Activated CD4-positive, alpha-beta memory T cell treated with anti-CD3 and anti-CD28 coated beads, Interleukin-2, amount 10 ng/mL, durations not matched to agents 7 days and 5 days (primary cell): ENCODE data around the gene MERTK. TPM values are rescaled to one million over a fixed set of nuclear protein-coding genes. Genes with fewer than 3 reads are reported as not detected.
"Not testable (repeated sequence)": the region's sequence is repeated elsewhere in the genome, so short reads cannot be mapped to it uniquely, and the experiment has no call there.

Source experiments
- CTCF ChIA-PET: fragments of 350-600 bp; sonication (Branson Sonifier 250); formaldehyde crosslinking; loops from one replicate; lab custom pipeline; 2021; ENCODE audit warnings: antibody characterized with exemption, inconsistent platforms; lab: Charles Lee
- POLR2A ChIA-PET: fragments of 350-600 bp; sonication (Branson Sonifier 250); formaldehyde crosslinking; loops from one replicate; lab custom pipeline; 2021; ENCODE audit warnings: antibody characterized with exemption; lab: Charles Lee
- DNase-seq: peaks from one replicate; pipeline ENCODE4 v3.0.0-alpha.2; 2020
- H3K27ac Mint-ChIP-seq: one replicate; pipeline ENCODE4 v1.8.0; 2021; ENCODE audit warnings: mild to moderate bottlenecking, mixed read lengths
- H3K27me3 Mint-ChIP-seq: one replicate; pipeline ENCODE4 v1.8.0; 2021; ENCODE audit warnings: mixed read lengths
- H3K36me3 Mint-ChIP-seq: one replicate; pipeline ENCODE4 v1.8.0; 2021; ENCODE audit warnings: low read depth, mixed read lengths
- H3K4me1 Mint-ChIP-seq: one replicate; pipeline ENCODE4 v1.8.0; 2021; ENCODE audit warnings: mixed read lengths
- H3K4me3 Mint-ChIP-seq: one replicate; pipeline ENCODE4 v1.8.0; 2021; ENCODE audit warnings: mild to moderate bottlenecking, mixed read lengths
- H3K9me3 Mint-ChIP-seq: one replicate; pipeline ENCODE4 v1.8.0; 2021; ENCODE audit warnings: mixed read lengths
- total RNA-seq, 2 experiments: library from RNA; stranded (reverse); gene quantifications; one replicate each; pipeline ENCODE4 v1.2.3, GENCODE V29; 2021

Gene MERTK
- total RNA-seq, 2 experiments from 2014 or later = 0.20 to 0.35 TPM

GRCh38 chr2:111898703-111899514, 502 bp downstream of the MERTK start:
- ChIA-PET CTCF (interaction anchor here (0.7 to 1.3 kb wide), 3 partner anchors 11 to 539 kb away, joined by 3 to 7 read pairs (median 6); no protein-coding TSS in a partner anchor), POLR2A (interaction anchor here (1.1 kb wide), 1 partner anchor 14 kb away, joined by 3 read pairs; no protein-coding TSS in a partner anchor)

GRCh38 chr2:111900859-111901258, 2.5 kb downstream of the MERTK start:
- POLR2A ChIA-PET = no interaction called here
- DNase-seq = no peak
- CTCF ChIA-PET = interaction anchor here (0.8 kb wide), 1 partner anchor 11 kb away, joined by 3 read pairs; no protein-coding TSS in a partner anchor
- Mint-ChIP-seq H3K4me1 (peaks cover 17% of the 10 kb centered on the region), H3K36me3 (no peaks in the 10 kb centered on the region), H3K27me3 (peaks cover 42% of the 10 kb centered on the region), H3K9me3 (no peaks in the 10 kb centered on the region), H3K4me3 (no peak overlapping the region), H3K27ac (no peak overlapping the region)

More at GRCh38 chr2:111898703-111899514, 502 bp downstream of the MERTK start:
- Mint-ChIP-seq H3K36me3 (no peaks in the 10 kb centered on the region), H3K9me3 (no peaks in the 10 kb centered on the region), H3K27me3 (peaks cover 42% of the 10 kb centered on the region), H3K27ac (no peak overlapping the region), H3K4me1 (peaks cover 14% of the 10 kb centered on the region), H3K4me3 (peak overlapping the region; percentile 63)
- DNase-seq = peak; percentile 23

- H3K4me1 Mint-ChIP-seq = peaks cover 22% of the 10 kb centered on the region
- no peak for DNase-seq
- CTCF ChIA-PET = interaction anchor here (0.8 kb wide), 1 partner anchor 11 kb away, joined by 5 read pairs; no protein-coding TSS in a partner anchor
- H3K9me3 Mint-ChIP-seq = no peaks in the 10 kb centered on the region
- peaks cover 33% of the 10 kb centered on the region for H3K27me3 Mint-ChIP-seq
- H3K27ac Mint-ChIP-seq = no peak overlapping the region
- POLR2A ChIA-PET = no interaction called here
- no peaks in the 10 kb centered on the region for H3K36me3 Mint-ChIP-seq
- no peak overlapping the region for H3K4me3 Mint-ChIP-seq
Measured at GRCh38 chr2:111903516-111903915, 5.1 kb downstream of the MERTK start.

- Mint-ChIP-seq H3K36me3 (no peaks in the 10 kb centered on the region), H3K27me3 (peaks cover 31% of the 10 kb centered on the region), H3K4me1 (peaks cover 21% of the 10 kb centered on the region), H3K27ac (no peak overlapping the region), H3K4me3 (no peak overlapping the region), H3K9me3 (no peaks in the 10 kb centered on the region)
- DNase-seq = no peak
- ChIA-PET CTCF (no interaction called here), POLR2A (no interaction called here)
Measured at GRCh38 chr2:111903930-111904439, 5.6 kb downstream of the MERTK start.

- no peak overlapping the region for H3K27ac Mint-ChIP-seq
- no peak overlapping the region for H3K4me3 Mint-ChIP-seq
- peaks cover 21% of the 10 kb centered on the region for H3K27me3 Mint-ChIP-seq
- H3K36me3 Mint-ChIP-seq = no peaks in the 10 kb centered on the region
- no peaks in the 10 kb centered on the region for H3K9me3 Mint-ChIP-seq
- ChIA-PET CTCF (interaction anchor here (1.8 kb wide), 1 partner anchor 17 kb away, joined by 6 read pairs; no protein-coding TSS in a partner anchor), POLR2A (no interaction called here)
- DNase-seq = no peak
- H3K4me1 Mint-ChIP-seq = peaks cover 14% of the 10 kb centered on the region
Measured at GRCh38 chr2:111904726-111905474, 6.5 kb downstream of the MERTK start.

GRCh38 chr2:111905475-111905869, 7.1 kb downstream of the MERTK start:
- not testable (repeated sequence) for H3K4me3 Mint-ChIP-seq, H3K36me3 Mint-ChIP-seq, H3K27ac Mint-ChIP-seq, H3K9me3 Mint-ChIP-seq, DNase-seq
- Mint-ChIP-seq H3K4me1 (peaks cover 14% of the 10 kb centered on the region), H3K27me3 (peaks cover 16% of the 10 kb centered on the region)
- ChIA-PET CTCF (interaction anchor here (0.6 to 1.8 kb wide), 2 partner anchors 18 to 139 kb away, joined by 3 to 6 read pairs; no protein-coding TSS in a partner anchor), POLR2A (interaction anchor here (1.5 kb wide), 1 partner anchor 21 kb away, joined by 5 read pairs; the partner anchor contains the start of gene ANAPC1)

- H3K36me3 Mint-ChIP-seq = no peaks in the 10 kb centered on the region
- H3K9me3 Mint-ChIP-seq = no peaks in the 10 kb centered on the region
- H3K4me1 Mint-ChIP-seq = peaks cover 14% of the 10 kb centered on the region
- DNase-seq = no peak
- no peak overlapping the region for H3K4me3 Mint-ChIP-seq
- CTCF ChIA-PET = interaction anchor here (0.5 to 1.8 kb wide), 3 partner anchors 14 to 138 kb away, joined by 3 to 6 read pairs (median 5); no protein-coding TSS in a partner anchor
- H3K27me3 Mint-ChIP-seq = peaks cover 9% of the 10 kb centered on the region
- POLR2A ChIA-PET = interaction anchor here (1.5 kb wide), 1 partner anchor 22 kb away, joined by 5 read pairs; the partner anchor contains the start of gene ANAPC1
- H3K27ac Mint-ChIP-seq = no peak overlapping the region
Measured at GRCh38 chr2:111905990-111906735, 7.8 kb downstream of the MERTK start.

- Mint-ChIP-seq H3K4me1 (peaks cover 14% of the 10 kb centered on the region), H3K36me3 (no peaks in the 10 kb centered on the region), H3K27me3 (no peaks in the 10 kb centered on the region), H3K4me3 (no peak overlapping the region), H3K27ac (no peak overlapping the region), H3K9me3 (no peaks in the 10 kb centered on the region)
- ChIA-PET CTCF (no interaction called here), POLR2A (no interaction called here)
- no peak for DNase-seq
Measured at GRCh38 chr2:111908578-111908977, 10.2 kb downstream of the MERTK start.

GRCh38 chr2:111909079-111909478, 10.7 kb downstream of the MERTK start:
- H3K4me3 Mint-ChIP-seq = no peak overlapping the region
- H3K36me3 Mint-ChIP-seq = no peaks in the 10 kb centered on the region
- H3K27me3 Mint-ChIP-seq = no peaks in the 10 kb centered on the region
- DNase-seq = no peak
- ChIA-PET POLR2A (no interaction called here), CTCF (interaction anchor here (1.2 kb wide), 1 partner anchor 10 kb away, joined by 3 read pairs; no protein-coding TSS in a partner anchor)
- no peaks in the 10 kb centered on the region for H3K9me3 Mint-ChIP-seq
- peaks cover 14% of the 10 kb centered on the region for H3K4me1 Mint-ChIP-seq
- no peak overlapping the region for H3K27ac Mint-ChIP-seq

GRCh38 chr2:111909997-111910396, 11.6 kb downstream of the MERTK start:
- DNase-seq, H3K27ac Mint-ChIP-seq, H3K36me3 Mint-ChIP-seq, H3K4me3 Mint-ChIP-seq, H3K27me3 Mint-ChIP-seq, H3K9me3 Mint-ChIP-seq, POLR2A ChIA-PET: not testable (repeated sequence)
- H3K4me1 Mint-ChIP-seq = peaks cover 14% of the 10 kb centered on the region
- CTCF ChIA-PET = interaction anchor here (1.2 kb wide), 1 partner anchor 9 kb away, joined by 3 read pairs; no protein-coding TSS in a partner anchor

GRCh38 chr2:111910609-111911277, 12.3 kb downstream of the MERTK start:
- Mint-ChIP-seq H3K27me3 (peaks cover 3% of the 10 kb centered on the region), H3K4me1 (peaks cover 12% of the 10 kb centered on the region), H3K9me3 (no peaks in the 10 kb centered on the region), H3K27ac (no peak overlapping the region), H3K4me3 (no peak overlapping the region), H3K36me3 (no peaks in the 10 kb centered on the region)
- ChIA-PET CTCF (interaction anchor here (0.5 to 1.2 kb wide), 2 partner anchors 8 to 52 kb away, joined by 3 read pairs; no protein-coding TSS in a partner anchor), POLR2A (no interaction called here)
- DNase-seq = no peak
